GM19193 (cell line): ENCODE data around the gene ABHD12.

Experiments used
- POLR2A ChIP-seq: IDR thresholded peaks from 4 replicates; pipeline ENCODE4 v1.6.1; 2011; ENCODE audit not compliant: insufficient read depth, insufficient read length; ENCODE audit errors: extremely low read depth

Gene ABHD12

DNA sequence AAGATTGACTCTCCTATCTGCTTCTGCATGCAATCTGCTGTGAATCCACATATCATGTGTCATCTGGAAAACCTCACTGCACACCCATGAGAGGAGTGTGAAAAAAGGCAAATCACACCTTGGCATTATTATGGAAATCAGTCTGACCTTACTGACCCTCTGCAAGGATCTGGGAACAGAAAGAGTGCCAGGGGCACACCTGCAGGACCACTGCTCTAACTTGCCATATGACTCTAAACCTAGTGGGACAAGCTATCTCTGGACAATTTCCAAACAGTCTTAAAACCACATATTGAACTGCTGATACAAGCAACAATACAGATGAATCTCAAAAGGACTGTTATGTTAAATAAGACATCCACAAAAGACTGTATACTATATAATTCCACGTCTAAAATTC, 50.3 kb downstream of the ABHD12 start:
- no peak for TF ChIP-seq POLR2A

- TF ChIP-seq POLR2A, result no peak
Observed at GRCh38 chr20:25339608-25340007, 51.0 kb downstream of the ABHD12 start.

DNA sequence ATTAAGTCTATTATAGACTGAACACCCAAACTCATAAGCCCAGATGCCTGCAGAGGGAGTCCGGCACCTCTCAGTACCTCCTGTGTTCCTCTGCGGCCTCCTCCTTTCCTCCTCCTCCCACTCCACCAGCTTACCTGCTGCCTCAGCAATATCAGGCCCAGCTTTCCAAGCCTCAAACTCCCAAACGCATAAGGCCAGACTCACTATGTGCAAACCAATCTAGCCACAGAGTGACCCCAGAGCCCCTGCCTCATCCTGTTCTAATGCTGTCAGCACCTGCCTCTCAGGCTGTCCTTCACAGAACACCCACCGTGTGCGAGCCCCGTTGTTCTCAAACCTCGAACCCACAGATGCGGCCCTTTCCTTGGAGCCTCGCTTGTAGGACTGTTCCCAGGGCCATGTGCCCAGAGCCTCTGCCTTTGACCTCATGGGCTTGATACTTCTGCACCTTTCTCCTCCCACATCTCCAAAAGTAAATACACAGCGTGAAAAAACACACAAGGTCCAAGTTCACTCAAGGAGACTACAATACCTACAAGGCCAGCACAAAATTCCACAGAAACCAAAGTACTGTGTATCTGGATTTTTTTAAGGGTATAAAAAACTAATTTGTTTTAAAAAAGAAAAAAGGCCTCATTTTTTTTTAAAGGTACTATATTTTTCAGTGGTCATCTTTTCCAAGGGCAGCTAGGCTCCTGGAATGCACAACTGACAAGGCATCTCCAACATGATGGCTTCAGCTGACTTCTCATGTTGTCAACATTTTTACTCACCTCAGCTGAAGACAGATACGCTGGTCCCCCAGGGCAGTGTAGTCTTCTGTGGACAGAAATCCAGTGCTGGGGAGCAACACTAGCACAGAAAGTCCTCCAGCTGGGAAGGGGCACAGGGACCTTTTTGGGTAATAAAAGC, 52.3 kb downstream of the ABHD12 start:
- TF ChIP-seq POLR2A, result no peak

DNA sequence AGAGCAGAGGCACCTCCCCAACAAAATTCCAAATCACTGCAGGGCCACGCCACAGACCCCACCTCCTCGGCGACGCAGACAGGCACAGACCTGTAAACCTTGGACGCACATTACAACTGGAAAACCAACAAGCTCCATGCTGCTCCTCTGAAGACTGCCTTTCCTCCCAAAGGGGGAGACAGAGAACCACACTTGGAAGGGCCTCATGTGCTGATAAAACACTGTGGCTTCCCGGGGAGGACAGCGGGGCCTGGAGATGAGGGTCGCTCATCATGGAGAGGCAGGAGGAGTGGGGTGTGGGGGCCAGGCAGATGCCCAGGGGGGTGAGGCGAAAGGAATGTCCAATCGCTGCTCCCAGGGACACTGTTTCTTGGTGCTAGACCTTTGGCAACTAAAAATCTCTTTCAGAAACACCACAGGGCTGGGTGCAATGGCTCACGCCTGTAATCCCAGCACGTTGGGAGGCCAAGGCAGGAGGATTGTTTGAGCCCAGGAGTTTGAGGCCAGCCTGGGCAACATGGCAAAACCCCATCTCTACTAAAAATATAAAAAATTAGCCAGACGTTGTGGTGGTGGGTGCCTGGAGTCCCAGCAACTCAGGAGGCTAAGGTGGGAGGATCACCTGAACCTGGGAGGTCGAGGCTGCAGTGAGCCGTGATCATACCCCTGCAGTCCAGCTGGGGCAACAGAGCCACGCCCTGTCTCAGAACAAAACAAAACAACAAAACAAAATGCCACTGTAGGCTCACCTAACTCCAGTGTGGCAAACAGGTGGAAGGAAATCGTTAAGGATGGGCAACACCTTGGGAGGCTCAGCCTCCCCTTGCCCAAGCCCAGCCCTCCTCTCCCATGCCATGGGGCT, 53.8 kb downstream of the ABHD12 start:
- TF ChIP-seq POLR2A, result no peak

DNA sequence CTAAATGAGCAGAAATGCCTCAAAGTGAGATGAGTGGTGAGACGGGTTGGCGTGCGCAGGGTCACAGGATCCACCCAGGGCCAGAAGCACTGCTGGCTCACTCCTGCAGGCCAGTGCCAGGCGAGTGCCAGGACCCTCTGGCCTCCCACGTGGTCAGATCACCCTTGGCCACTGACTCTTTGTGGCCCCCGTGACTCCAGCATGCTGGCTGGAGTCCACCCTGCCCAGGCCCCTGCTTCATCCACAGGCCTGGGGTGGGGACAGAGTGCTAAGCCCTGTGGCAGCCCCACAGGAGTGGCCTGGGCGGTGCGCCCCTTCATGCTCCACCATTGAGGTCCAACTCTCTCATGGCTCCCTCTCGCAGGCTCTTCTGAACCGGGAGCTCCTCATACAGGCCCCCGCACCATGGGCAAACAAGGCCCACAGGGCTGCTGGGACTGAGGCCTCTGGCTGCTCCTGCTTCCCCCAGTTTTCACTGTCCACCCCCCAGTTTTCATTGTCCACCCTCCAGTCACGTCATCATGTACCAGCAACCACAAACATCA, 61.6 kb downstream of the ABHD12 start:
- no peak for TF ChIP-seq POLR2A

DNA sequence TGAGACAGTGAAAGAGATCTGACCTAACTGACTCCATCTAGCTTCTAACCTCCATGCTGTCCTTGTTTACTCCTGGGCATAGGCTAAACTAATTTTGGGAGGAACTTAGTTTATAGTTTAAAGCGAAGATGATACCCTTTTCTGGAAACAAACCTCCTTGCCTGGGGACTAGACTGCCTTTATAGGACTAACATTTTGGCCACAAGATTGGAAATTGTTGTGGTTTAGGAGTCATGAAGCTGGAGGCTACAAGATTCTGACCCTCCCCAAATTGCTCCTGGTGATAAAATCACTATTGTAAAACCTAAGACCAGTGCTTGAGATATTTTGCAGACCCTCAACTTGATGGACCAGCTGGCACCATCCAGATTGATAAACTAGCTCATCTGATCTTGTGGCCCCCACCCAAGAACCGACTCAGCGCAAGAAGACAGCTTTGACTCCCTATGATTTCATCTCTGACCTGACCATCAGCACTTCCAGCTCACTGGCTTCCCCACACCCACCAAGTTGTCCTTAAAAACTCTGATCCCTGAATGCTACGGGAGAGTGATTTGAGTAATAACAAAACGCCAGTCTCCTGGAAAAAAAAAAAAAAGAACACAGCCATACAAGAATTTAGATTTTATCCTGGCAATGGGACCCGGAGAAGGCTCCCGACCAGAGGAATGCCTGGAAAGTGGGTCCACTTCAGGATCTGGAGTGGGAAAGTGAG, 63.0 kb downstream of the ABHD12 start:
- no peak for TF ChIP-seq POLR2A

DNA sequence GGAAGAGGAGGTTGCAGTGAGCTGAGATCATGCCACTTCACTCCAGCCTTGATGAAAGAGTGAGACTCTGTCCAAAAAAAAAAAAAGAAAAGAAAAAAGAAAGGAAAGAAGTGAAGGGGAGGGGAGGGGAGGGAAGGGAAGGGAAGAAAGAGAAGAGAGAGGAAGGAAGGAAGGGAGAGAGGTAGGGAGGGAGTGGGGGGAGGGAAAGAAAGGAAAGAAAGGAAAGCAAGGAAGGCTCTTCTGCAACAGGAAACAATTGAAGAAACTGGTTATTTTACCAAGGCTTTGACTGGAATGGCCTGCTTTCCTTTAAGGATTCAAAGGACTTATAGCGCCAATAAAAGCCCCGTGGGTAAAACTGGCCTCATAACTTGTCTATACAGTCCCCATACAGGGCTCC, 64.6 kb downstream of the ABHD12 start:
- no peak for TF ChIP-seq POLR2A

GRCh38 chr20:25325073-25325472, 65.6 kb downstream of the ABHD12 start:
- TF ChIP-seq POLR2A, result no peak

DNA sequence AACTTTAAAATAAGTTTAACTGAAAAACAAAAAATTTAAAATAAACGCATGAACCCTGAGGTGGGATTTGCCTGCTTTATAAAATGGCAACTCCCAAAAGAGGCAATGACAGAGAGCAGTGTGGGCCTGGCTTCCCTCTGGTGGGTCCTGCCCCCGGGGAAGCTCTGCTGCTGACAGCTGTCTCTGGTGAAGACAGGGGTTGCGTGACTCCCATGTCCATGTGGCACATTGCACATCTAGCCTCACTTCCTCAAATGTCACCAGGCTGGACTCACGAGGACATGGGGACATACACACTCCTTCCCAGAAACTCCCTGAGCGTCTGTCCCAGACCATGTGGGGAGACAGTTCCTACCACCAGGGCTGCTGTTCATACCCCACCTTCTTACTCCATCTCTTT, 66.2 kb downstream of the ABHD12 start:
- no peak for TF ChIP-seq POLR2A

- no peak for TF ChIP-seq POLR2A
Observed at GRCh38 chr20:25323496-25324246, 67.0 kb downstream of the ABHD12 start.

GRCh38 chr20:25321991-25322390, 68.6 kb downstream of the ABHD12 start:
- TF ChIP-seq POLR2A, result no peak

GRCh38 chr20:25321262-25321831, 69.3 kb downstream of the ABHD12 start:
- TF ChIP-seq POLR2A, result no peak

- TF ChIP-seq POLR2A, result no peak
Observed at GRCh38 chr20:25320035-25320800, 70.4 kb downstream of the ABHD12 start.
